Gastrocnemius medialis (tissue), 4 donors: Measurements from ENCODE around the gene KRT73. TPM values are rescaled to one million over a fixed set of nuclear protein-coding genes. Genes with fewer than 3 reads are reported as not detected.

Experiments used
- ATAC-seq, 2 donors: fragments of 150-250 bp; one replicate each; pipeline ENCODE4 v1.9.1; 2016
- DNase-seq, 2 donors: peaks; one replicate each; pipeline ENCODE4 v3.0.0-alpha.2; 2019
- H3K27ac ChIP-seq, 4 donors: fragments of 200-600 bp; sonication (generic); 1 replicate in 1 of 4; 2 replicates in 3 of 4; pipeline ENCODE4 v1.5.1; 2016 to 2018; ENCODE audit warnings: mild to moderate bottlenecking in 2 of 4, moderate library complexity in 1 of 4
- H3K27me3 ChIP-seq, 3 donors: fragments of 200-600 bp; sonication (generic) in 2 of 3; 1 replicate in 1 of 3; 2 replicates in 2 of 3; pipeline versions ENCODE4 v1.5.1 to v1.6.0; 2016 to 2019; ENCODE audit warnings: mild to moderate bottlenecking in 1 of 3, moderate library complexity in 1 of 3
- H3K36me3 ChIP-seq, 2 donors: fragments of 200-600 bp; sonication (generic) in 1 of 2; one replicate each; pipeline ENCODE4 v1.5.1; 2017 to 2018
- H3K4me1 ChIP-seq, 2 donors: fragments of 200-600 bp; sonication (generic) in 1 of 2; one replicate each; pipeline ENCODE4 v1.5.1; 2016 to 2017; ENCODE audit warnings: mild to moderate bottlenecking in 2 of 2
- H3K4me3 ChIP-seq, 4 donors: fragments of 200-600 bp; sonication (generic) in 3 of 4; 1 replicate in 1 of 4; 2 replicates in 3 of 4; pipeline ENCODE4 v1.5.1; 2016 to 2019; ENCODE audit warnings: mild to moderate bottlenecking in 2 of 4
- H3K9me3 ChIP-seq, 3 donors: fragments of 200-600 bp; sonication (generic) in 2 of 3; 1 replicate in 1 of 3; 2 replicates in 2 of 3; pipeline ENCODE4 v1.5.1; 2016 to 2019
- POLR2A ChIP-seq, 2 donors: fragments of 450-650 bp; IDR thresholded peaks; one replicate each; pipeline ENCODE4 v1.6.1; 2017; ENCODE audit warnings: antibody characterized with exemption in 2 of 2, mild to moderate bottlenecking in 2 of 2, moderate library complexity in 2 of 2
- in situ Hi-C, 4 donors: fragments of 200-750 bp; cut with MboI; loops; one replicate each; pipeline versions ENCODE4 v1.15.0 to v1.8.0; 2017; ENCODE audit warnings: low sequenced_read_pairs in 4 of 4
- intact Hi-C: fragments of 100-400 bp; cut with DNase I; formaldehyde crosslinking; loops from one replicate; pipeline ENCODE4 v1.15.1; 2023; ENCODE audit warnings: low total_unique reads
- total RNA-seq, 4 donors: library from RNA; depleted of rRNA; stranded (reverse); fragments of >200 nt; gene quantifications; one replicate each; pipeline versions ENCODE4 v1.1.0 to v1.2.3, GENCODE V29; 2016
- TF ChIP-seq, protein P1 (sequence below), 5 experiments: fragments of 450-650 bp in 3 of 5; fragments of 200-600 bp in 2 of 5; sonication (generic) in 2 of 5; IDR thresholded peaks in 4 of 5; conservative IDR thresholded peaks in 1 of 5; 1 replicate in 4 of 5; 2 replicates in 1 of 5; pipeline ENCODE4 v1.5.1; 2016 to 2019; ENCODE audit warnings: antibody characterized with exemption in 5 of 5, mild to moderate bottlenecking in 3 of 5, moderate library complexity in 3 of 5

The KRT73 gene
- total RNA-seq, 4 donors from 2014 or later = not detected

DNA sequence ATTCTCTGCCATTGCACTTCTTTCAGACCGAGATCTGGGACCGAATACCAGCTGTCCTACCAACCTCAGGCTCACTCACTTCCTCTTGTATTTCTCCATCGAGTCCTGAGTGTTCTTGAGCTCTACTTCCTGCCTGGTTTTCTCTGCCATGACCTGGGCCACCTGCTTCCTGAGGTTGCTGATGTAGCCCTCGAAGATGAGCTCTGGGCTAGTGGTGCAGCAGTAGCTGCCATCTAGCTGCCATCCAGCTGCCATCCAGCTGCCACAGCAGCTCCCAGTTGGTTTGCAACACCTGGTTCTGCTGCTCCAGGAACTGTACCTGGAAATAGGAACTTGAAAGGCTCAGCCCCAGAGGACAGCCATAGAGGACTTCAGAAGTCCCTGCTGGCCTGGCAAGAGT, 15.0 kb upstream of the KRT73 start:
- no peaks in the 10 kb centered on the region for H3K4me1 ChIP-seq
- no peaks in the 10 kb centered on the region for H3K36me3 ChIP-seq
- DNase-seq (no peak), ATAC-seq (no peak)
- TF ChIP-seq POLR2A (IDR thresholded peaks at IDR 0.05) = no peak
- TF ChIP-seq, protein P1, sequence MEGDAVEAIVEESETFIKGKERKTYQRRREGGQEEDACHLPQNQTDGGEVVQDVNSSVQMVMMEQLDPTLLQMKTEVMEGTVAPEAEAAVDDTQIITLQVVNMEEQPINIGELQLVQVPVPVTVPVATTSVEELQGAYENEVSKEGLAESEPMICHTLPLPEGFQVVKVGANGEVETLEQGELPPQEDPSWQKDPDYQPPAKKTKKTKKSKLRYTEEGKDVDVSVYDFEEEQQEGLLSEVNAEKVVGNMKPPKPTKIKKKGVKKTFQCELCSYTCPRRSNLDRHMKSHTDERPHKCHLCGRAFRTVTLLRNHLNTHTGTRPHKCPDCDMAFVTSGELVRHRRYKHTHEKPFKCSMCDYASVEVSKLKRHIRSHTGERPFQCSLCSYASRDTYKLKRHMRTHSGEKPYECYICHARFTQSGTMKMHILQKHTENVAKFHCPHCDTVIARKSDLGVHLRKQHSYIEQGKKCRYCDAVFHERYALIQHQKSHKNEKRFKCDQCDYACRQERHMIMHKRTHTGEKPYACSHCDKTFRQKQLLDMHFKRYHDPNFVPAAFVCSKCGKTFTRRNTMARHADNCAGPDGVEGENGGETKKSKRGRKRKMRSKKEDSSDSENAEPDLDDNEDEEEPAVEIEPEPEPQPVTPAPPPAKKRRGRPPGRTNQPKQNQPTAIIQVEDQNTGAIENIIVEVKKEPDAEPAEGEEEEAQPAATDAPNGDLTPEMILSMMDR (IDR thresholded peaks at IDR 0.05 in 4 of 5, conservative IDR thresholded peaks at IDR 0.05 in 1 of 5) = no peak
- no peak overlapping the region for H3K4me3 ChIP-seq
- intact Hi-C loops (no loop called here), in situ Hi-C loops (no loop called here)
- H3K27me3 ChIP-seq = peaks cover 0 to 2% (median 0%) of the 10 kb centered on the region in 3 donors
- no peak overlapping the region for H3K27ac ChIP-seq
- no peaks in the 10 kb centered on the region for H3K9me3 ChIP-seq

DNA sequence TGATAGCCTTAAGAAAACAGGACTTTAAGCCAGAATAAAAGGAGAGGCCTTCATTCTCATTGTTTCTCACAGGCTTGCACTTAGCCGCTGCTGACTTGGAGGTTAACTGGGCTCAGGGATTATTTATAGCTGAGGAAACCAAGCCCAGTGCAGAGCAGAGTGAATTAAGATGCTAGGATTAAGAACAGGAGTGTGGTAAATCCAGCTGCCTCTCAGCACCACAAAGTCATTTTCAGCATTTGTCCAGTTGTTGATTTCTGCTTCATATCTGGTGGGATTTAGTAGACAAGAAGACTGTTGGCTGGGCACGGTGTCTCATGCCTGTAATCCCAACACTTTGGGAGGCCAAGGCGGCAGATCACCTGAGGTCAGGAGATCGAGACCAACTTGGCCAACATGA, 14.3 kb upstream of the KRT73 start:
- TF ChIP-seq POLR2A (IDR thresholded peaks at IDR 0.05) = no peak
- TF ChIP-seq, protein P1 (IDR thresholded peaks at IDR 0.05 in 4 of 5, conservative IDR thresholded peaks at IDR 0.05 in 1 of 5) = no peak
- Histone ChIP-seq H3K9me3 (no peaks in the 10 kb centered on the region), H3K27me3 (no peaks in the 10 kb centered on the region), H3K27ac (no peak overlapping the region), H3K4me1 (no peaks in the 10 kb centered on the region), H3K36me3 (no peaks in the 10 kb centered on the region), H3K4me3 (no peak overlapping the region)
- ATAC-seq (no peak), DNase-seq (no peak)
- intact Hi-C loops = no loop called here
- in situ Hi-C loops = no loop called here

DNA sequence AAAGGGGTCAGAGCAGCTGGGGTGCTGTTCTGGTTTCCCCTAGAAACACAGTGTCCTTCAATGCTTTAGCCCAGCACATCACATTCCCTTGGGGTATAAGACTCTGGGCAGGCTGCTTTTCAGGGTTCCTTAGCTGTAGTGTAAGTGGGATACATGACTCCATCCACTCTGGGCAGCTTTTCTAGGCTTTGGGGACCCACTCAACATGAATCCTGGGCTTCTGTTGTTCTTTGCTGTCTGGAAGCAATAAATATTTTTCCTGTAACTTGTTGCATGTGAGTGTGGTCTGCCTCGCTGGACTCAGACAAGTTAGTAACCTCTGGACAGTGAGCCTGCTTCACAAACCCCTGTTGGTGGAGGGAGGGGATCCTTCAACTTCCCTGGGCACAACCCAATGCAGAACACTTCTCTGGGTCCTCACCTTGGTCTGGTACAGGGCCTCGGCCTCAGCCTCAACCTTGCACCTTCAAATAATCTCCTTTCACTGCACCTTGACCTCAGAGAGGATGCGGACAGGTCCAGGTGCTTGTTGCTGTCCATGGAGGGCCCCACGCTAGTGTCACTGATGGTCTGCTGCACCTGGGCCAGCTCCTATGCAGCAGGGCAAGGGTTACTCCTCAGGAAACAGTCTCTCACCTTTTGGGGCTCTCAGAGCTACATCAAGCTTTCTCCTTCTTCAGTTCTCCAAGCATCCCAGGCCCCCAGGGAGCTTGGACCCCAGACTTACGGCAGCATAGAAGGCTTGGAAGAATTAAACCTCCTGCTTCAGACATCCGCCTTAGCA, 13.5 kb upstream of the KRT73 start:
- in situ Hi-C loops = no loop called here

DNA sequence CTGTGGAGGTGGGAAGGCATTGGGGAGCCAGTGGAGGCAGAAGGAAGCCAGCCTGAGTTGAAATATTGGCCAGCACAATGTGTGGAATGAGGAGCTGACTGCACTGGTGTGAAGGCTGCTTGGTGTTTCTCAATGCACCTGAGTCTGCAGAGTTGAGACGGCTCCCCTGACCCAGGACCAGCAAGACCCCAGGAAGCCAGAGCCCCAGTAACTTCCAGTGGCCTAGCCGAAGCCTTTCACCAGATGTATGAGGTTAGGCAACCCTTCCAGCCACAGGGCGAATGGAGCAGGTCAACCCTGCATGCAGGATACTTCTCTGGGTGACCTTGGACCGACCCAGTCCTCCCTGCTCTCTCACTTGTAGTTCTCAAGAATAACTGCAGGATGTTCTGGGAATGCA, 12.9 kb upstream of the KRT73 start:
- in situ Hi-C loops = no loop called here

More for the DNA sequence above, 13.5 kb upstream of the KRT73 start:
- H3K4me3 ChIP-seq = no peak overlapping the region
- no peaks in the 10 kb centered on the region for H3K9me3 ChIP-seq
- no peak for ATAC-seq
- H3K4me1 ChIP-seq = no peaks in the 10 kb centered on the region
- no peak for TF ChIP-seq POLR2A (IDR thresholded peaks at IDR 0.05)
- TF ChIP-seq, protein P1 (IDR thresholded peaks at IDR 0.05 in 4 of 5, conservative IDR thresholded peaks at IDR 0.05 in 1 of 5) = no peak
- no peaks in the 10 kb centered on the region for H3K27me3 ChIP-seq
- intact Hi-C loops = no loop called here
- H3K27ac ChIP-seq = no peak overlapping the region
- no peak for DNase-seq
- no peaks in the 10 kb centered on the region for H3K36me3 ChIP-seq

More for the DNA sequence above, 12.9 kb upstream of the KRT73 start:
- intact Hi-C loops = no loop called here
- no peaks in the 10 kb centered on the region for H3K9me3 ChIP-seq
- H3K27ac ChIP-seq = no peak overlapping the region
- TF ChIP-seq, protein P1 (IDR thresholded peaks at IDR 0.05 in 4 of 5, conservative IDR thresholded peaks at IDR 0.05 in 1 of 5) = no peak
- no peak for TF ChIP-seq POLR2A (IDR thresholded peaks at IDR 0.05)
- H3K27me3 ChIP-seq = no peaks in the 10 kb centered on the region
- ATAC-seq (no peak), DNase-seq (no peak)
- H3K4me3 ChIP-seq = no peak overlapping the region
- no peaks in the 10 kb centered on the region for H3K4me1 ChIP-seq
- H3K36me3 ChIP-seq = no peaks in the 10 kb centered on the region
